ENCODE results near the gene MVP.

MVP gene

DNA sequence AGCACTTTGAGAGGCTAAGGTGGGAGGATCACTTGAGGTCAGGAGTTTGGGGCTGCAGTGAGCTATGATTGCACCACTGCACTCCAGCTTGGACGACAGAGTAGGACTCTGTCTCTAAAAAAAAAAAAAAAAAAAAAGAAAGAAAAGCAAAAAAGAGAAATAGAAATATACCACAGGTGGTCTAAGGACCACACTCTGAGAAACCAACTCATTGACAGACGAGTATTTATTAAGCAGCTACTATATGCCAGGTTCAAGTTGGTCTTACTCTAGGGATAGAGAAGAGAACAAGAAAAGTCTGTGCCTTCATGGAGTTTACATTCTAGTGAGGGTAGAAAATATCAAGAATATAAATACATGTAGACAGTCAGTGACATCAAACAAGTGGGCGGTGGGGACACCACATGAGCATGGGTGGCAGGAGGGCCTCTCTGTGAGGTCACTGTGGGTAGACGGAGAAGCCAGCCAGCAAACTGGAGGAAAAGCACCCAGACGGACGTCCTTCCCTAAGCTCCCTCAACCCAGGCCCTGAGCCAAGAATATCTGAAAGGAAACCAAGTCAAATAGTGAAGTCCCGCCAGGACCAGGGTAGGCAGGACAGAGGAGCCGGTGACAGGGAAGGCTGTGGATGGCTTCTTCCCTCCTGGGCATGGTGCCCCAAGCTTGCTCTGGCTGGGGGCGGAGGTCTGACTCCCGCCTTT is 38.0 kb downstream of the MVP start:
- CTCF ChIA-PET, result interaction anchor here (0.8 to 2.3 kb wide), 2 partner anchors 10 to 11 kb away, joined by 3 to 10 read pairs; no protein-coding TSS in a partner anchor
- TF ChIP-seq SUZ12 (IDR thresholded peaks at IDR 0.05), result no peak
- no peak for TF ChIP-seq NFRKB (IDR thresholded peaks at IDR 0.05)
- TF ChIP-seq, protein P1, sequence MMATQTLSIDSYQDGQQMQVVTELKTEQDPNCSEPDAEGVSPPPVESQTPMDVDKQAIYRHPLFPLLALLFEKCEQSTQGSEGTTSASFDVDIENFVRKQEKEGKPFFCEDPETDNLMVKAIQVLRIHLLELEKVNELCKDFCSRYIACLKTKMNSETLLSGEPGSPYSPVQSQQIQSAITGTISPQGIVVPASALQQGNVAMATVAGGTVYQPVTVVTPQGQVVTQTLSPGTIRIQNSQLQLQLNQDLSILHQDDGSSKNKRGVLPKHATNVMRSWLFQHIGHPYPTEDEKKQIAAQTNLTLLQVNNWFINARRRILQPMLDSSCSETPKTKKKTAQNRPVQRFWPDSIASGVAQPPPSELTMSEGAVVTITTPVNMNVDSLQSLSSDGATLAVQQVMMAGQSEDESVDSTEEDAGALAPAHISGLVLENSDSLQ (IDR thresholded peaks at IDR 0.05), result no peak
- TF ChIP-seq ZNF384 (IDR thresholded peaks at IDR 0.05), result no peak
- TF ChIP-seq TARDBP (IDR thresholded peaks at IDR 0.05), result no peak
- no peak for TF ChIP-seq FOXM1 (IDR thresholded peaks at IDR 0.05; ENCODE audit: borderline replicate concordance)

DNA sequence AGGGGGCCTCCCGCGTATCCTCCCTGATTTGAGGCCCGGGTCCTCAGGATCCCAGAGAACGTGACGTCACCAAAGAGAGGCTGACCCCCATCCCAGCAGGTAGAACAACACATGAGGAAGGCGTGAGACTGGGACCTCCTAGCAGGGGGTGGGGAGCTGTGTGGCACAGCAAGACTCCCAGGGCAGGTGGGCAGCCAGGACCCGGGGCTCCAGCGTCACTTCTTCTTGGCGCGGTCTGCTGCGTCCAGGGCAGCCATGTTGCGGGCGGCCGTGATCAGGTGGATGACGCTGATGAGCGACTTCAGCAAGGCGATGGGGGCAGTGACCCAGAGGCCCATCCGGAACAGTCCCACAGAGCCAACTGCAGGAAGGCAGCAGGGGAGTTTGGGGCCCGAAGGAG is 38.7 kb downstream of the MVP start:
- CTCF ChIA-PET, result interaction anchor here (0.7 to 1.0 kb wide), 3 partner anchors 11 to 147 kb away, joined by 3 to 4 read pairs (median 4); no protein-coding TSS in a partner anchor

More for the DNA sequence above, 38.0 kb downstream of the MVP start:
- POLR2A ChIA-PET, result interaction anchor here (0.9 kb wide), 1 partner anchor 30 kb away, joined by 3 read pairs; no protein-coding TSS in a partner anchor
- no peak for DNase-seq (ENCODE audit: extremely low spot score)

DNA sequence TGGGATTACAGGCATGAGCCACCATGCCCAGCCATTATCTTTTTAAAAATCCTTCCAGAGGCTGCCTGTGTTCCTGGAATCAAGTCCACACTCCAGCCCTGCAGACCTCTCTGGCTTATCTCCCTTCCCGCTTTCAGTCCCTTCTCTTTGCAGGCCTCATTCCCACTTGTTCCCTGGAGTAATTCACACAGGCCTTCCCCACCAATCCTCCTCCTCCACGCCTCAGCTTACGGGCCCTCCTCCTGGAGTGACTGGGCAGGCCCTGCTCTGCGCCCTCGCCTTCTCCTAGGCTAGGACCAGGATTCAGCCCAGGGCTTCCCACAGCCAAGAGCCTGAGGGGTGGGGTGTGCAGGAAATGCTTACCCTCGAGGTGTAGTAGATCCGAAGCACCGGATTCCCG is 40.0 kb downstream of the MVP start:
- POLR2A ChIA-PET, result no interaction called here
- DNase-seq (ENCODE audit: extremely low spot score), result no peak
- TF ChIP-seq ZNF384 (IDR thresholded peaks at IDR 0.05), result no peak
- no peak for TF ChIP-seq BHLHE40 (IDR thresholded peaks at IDR 0.05; ENCODE audit: borderline replicate concordance)
- no peak for TF ChIP-seq FOXM1 (IDR thresholded peaks at IDR 0.05; ENCODE audit: borderline replicate concordance)
- no peak for TF ChIP-seq L3MBTL2 (conservative IDR thresholded peaks at IDR 0.05)
- TF ChIP-seq FOXK2 (IDR thresholded peaks at IDR 0.05), result no peak
- TF ChIP-seq NFRKB (IDR thresholded peaks at IDR 0.05), result no peak
- no peak for TF ChIP-seq FOXA1 (IDR thresholded peaks at IDR 0.05)
- no peak for TF ChIP-seq HDGF (IDR thresholded peaks at IDR 0.05; ENCODE audit: borderline replicate concordance)
- CTCF ChIA-PET, result interaction anchor here (2.2 kb wide), 1 partner anchor 11 kb away, joined by 9 read pairs; no protein-coding TSS in a partner anchor

More for the DNA sequence above, 38.7 kb downstream of the MVP start:
- POLR2A ChIA-PET, result interaction anchor here (0.9 kb wide), 1 partner anchor 31 kb away, joined by 3 read pairs; no protein-coding TSS in a partner anchor
- no peak for TF ChIP-seq ARNT (IDR thresholded peaks at IDR 0.05)
- TF ChIP-seq LEF1 (IDR thresholded peaks at IDR 0.05; ENCODE audit: borderline replicate concordance), result no peak
- TF ChIP-seq ELF4 (IDR thresholded peaks at IDR 0.05), result no peak
- DNase-seq (ENCODE audit: extremely low spot score), result no peak

DNA sequence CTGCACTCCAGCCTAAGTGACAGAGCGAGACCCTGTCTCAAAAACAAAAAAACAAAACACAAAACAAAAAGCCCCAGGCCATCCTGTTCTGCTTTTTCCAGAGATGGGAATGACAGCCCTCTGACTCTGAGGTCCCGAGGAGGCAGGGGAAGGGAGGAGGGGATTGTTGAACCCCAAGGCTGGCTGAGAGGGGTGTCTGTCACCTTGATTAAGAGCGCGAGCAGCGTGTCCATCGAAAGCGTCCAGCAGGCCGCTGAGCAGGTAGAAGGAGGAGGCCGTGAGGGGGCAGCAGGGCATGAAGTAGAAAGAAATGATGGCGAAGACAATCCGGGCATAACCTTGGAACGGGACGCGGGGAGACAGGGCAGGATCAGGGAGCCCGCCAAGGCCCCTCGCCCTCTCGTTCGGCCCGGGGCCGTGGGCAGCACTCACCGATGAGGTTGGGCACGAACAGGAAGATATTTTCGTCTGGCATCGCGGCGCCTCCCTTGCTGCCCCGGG is 42.2 kb downstream of the MVP start:
- DNase-seq (ENCODE audit: extremely low spot score), result no peak
- ChIA-PET POLR2A (interaction anchor here (1.0 to 2.5 kb wide), 6 partner anchors 14 to 133 kb away, joined by 3 to 8 read pairs (median 4); partner anchors contain the start of genes HIRIP3 and KCTD13), CTCF (interaction anchor here (2.2 kb wide), 1 partner anchor 14 kb away, joined by 9 read pairs; no protein-coding TSS in a partner anchor)

DNA sequence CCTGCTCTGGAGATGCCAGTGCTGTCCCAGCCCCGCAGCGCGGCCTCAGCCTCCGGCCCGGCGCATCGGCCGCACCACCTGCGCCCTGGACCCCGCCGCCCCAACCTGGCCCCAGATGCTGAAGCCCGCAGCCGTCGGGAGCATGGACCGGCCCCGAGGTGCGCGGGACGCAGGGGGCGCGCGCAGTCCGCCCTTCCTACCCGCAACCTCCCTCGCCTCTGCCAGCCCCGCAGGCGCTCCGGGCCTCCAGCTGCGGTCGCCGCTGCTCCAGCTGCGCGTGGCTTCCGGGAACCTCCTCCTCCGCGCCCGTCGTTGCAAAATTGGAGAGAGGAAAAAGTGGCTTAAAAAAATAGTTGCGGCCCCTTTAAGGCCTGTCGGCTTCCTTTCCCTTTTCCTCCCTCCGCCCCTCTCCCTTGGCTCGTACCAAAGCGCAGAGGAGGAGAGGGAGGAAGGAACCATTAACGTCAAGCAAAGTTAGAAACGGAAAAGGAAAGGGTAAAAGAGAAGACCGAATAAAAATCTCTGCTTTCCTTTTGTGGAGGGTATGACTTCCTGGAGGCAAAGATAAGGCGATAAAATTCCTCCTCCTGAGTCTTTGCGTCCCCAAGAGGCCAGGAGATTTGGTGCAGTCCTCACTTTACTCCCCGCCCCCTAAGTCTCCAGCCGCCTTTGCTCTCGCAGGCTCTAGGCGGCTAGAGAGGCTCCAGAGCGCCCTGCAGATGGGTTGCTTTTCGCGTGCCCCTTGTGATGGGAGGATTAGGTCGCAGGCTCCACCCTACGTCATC is 42.8 kb downstream of the MVP start, which contains the start of gene CDIPT:
Gene CDIPT, minus strand, starts transcription at position 343 of the 785 bp plus-strand sequence. CDS start 369 bp downstream, outside the sequence.
- DNase-seq (ENCODE audit: extremely low spot score), result peak; percentile 99
- TF ChIP-seq SP1 (IDR thresholded peaks at IDR 0.05), result no peak
- TF ChIP-seq FOXA1 (IDR thresholded peaks at IDR 0.05), result no peak
- TF ChIP-seq ARNT (IDR thresholded peaks at IDR 0.05), result no peak; the same call in 1 of the 2 replicates
- TF ChIP-seq SUZ12 (IDR thresholded peaks at IDR 0.05), result no peak
- no peak for TF ChIP-seq L3MBTL2 (conservative IDR thresholded peaks at IDR 0.05)
- no peak for TF ChIP-seq FOXK2 (IDR thresholded peaks at IDR 0.05)
- no peak for TF ChIP-seq NFRKB (IDR thresholded peaks at IDR 0.05)
- TF ChIP-seq LEF1 (IDR thresholded peaks at IDR 0.05; ENCODE audit: borderline replicate concordance), result no peak; the same call in 1 of the 2 replicates
- TF ChIP-seq CTBP1 (IDR thresholded peaks at IDR 0.05; ENCODE audit: borderline replicate concordance), result peak; percentile 66; the same call in 1 of the 2 replicates
- no peak for TF ChIP-seq TARDBP (IDR thresholded peaks at IDR 0.05)
- TF ChIP-seq, protein P1 (IDR thresholded peaks at IDR 0.05), result no peak
- peak; percentile 86 for TF ChIP-seq ELF4 (IDR thresholded peaks at IDR 0.05)
- no peak; the same call in 1 of the 2 replicates for TF ChIP-seq ZNF384 (IDR thresholded peaks at IDR 0.05)
- peak; percentile 99 for TF ChIP-seq BHLHE40 (IDR thresholded peaks at IDR 0.05; ENCODE audit: borderline replicate concordance)
- TF ChIP-seq FOXM1 (IDR thresholded peaks at IDR 0.05; ENCODE audit: borderline replicate concordance), result peak; percentile 98
- no peak for TF ChIP-seq HDGF (IDR thresholded peaks at IDR 0.05; ENCODE audit: borderline replicate concordance)
- ChIA-PET POLR2A (interaction anchor here (0.7 to 2.5 kb wide), 9 partner anchors 9 to 110 kb away, joined by 3 to 8 read pairs (median 4); partner anchors contain the start of genes ASPHD1, KCTD13, SEZ6L2 and TAOK2), CTCF (interaction anchor here (1.0 to 1.1 kb wide), 4 partner anchors 11 to 99 kb away, joined by 3 to 4 read pairs (median 3); partner anchors contain the start of gene TMEM219)

More for the DNA sequence above, 42.2 kb downstream of the MVP start:
- TF ChIP-seq FOXK2 (IDR thresholded peaks at IDR 0.05), result no peak
- TF ChIP-seq HDGF (IDR thresholded peaks at IDR 0.05; ENCODE audit: borderline replicate concordance), result no peak
- no peak for TF ChIP-seq SP1 (IDR thresholded peaks at IDR 0.05)
- TF ChIP-seq ZNF384 (IDR thresholded peaks at IDR 0.05), result no peak
- TF ChIP-seq ARNT (IDR thresholded peaks at IDR 0.05), result no peak
- TF ChIP-seq L3MBTL2 (conservative IDR thresholded peaks at IDR 0.05), result no peak; the same call in 1 of the 2 replicates
- TF ChIP-seq, protein P1 (IDR thresholded peaks at IDR 0.05), result no peak
- no peak for TF ChIP-seq LEF1 (IDR thresholded peaks at IDR 0.05; ENCODE audit: borderline replicate concordance)
- no peak for TF ChIP-seq CTBP1 (IDR thresholded peaks at IDR 0.05; ENCODE audit: borderline replicate concordance)
- no peak for TF ChIP-seq FOXA1 (IDR thresholded peaks at IDR 0.05)
- TF ChIP-seq ELF4 (IDR thresholded peaks at IDR 0.05), result no peak
- no peak for TF ChIP-seq FOXM1 (IDR thresholded peaks at IDR 0.05; ENCODE audit: borderline replicate concordance)
- TF ChIP-seq TARDBP (IDR thresholded peaks at IDR 0.05), result no peak
- no peak for TF ChIP-seq SUZ12 (IDR thresholded peaks at IDR 0.05)
- no peak for TF ChIP-seq NFRKB (IDR thresholded peaks at IDR 0.05)
- no peak for TF ChIP-seq BHLHE40 (IDR thresholded peaks at IDR 0.05; ENCODE audit: borderline replicate concordance)

Data from HEK293T (cell line).